GM12878 (cell line): Measurements from ENCODE around the gene OSBP. TPM values are rescaled to one million over a fixed set of nuclear protein-coding genes. Genes with fewer than 3 reads are reported as not detected.
A peak's percentile ranks its signal among the peaks of the same experiment; 100 is the strongest.

Source experiments
- BHLHE40 ChIP-seq, 2 experiments: fragments of 450-650 bp in 1 of 2; IDR thresholded peaks; 2 replicates each; pipeline ENCODE4 v1.6.1; 2011 to 2017; ENCODE audit warnings: low read depth in 2 of 2, borderline replicate concordance in 1 of 2, improper control_type of control experiment in 1 of 2, low read length in 1 of 2, mild to moderate bottlenecking in 1 of 2
- CBX3 ChIP-seq: fragments of 200-600 bp; sonication (generic); IDR thresholded peaks from 2 replicates; pipeline ENCODE4 v1.6.1; 2016; ENCODE audit warnings: low read depth, borderline replicate concordance
- CREM ChIP-seq: IDR thresholded peaks from 2 replicates; pipeline ENCODE4 v1.6.1; 2014; ENCODE audit warnings: antibody characterized with exemption, low read depth
- EGR1 ChIP-seq, 2 experiments: IDR thresholded peaks; 1 replicate in 1 of 2; 2 replicates in 1 of 2; pipeline ENCODE4 v1.6.1; 2011 to 2012; ENCODE audit warnings: low read depth in 2 of 2, low read length in 2 of 2, borderline replicate concordance in 1 of 2, mild to moderate bottlenecking in 1 of 2, moderate library complexity in 1 of 2
- FOS ChIP-seq: IDR thresholded peaks from 3 replicates; pipeline ENCODE4 v1.6.1; 2011; ENCODE audit warnings: borderline replicate concordance; ENCODE audit not compliant: insufficient read length; ENCODE audit errors: extremely low read depth
- IKZF1 ChIP-seq: fragments of 450-650 bp; conservative IDR thresholded peaks from 2 replicates; pipeline ENCODE4 v1.6.1; 2017; ENCODE audit warnings: antibody characterized with exemption, mild to moderate bottlenecking
- IKZF2 ChIP-seq, 2 experiments: fragments of 450-650 bp; IDR thresholded peaks; 2 replicates each; pipeline ENCODE4 v1.6.1; 2017; ENCODE audit warnings: mild to moderate bottlenecking in 2 of 2, moderate library complexity in 2 of 2
- KLF5 ChIP-seq: fragments of 450-650 bp; IDR thresholded peaks from 2 replicates; pipeline ENCODE4 v1.6.1; 2014; ENCODE audit warnings: mild to moderate bottlenecking; ENCODE audit not compliant: partially characterized antibody
- LARP7 ChIP-seq: fragments of 450-650 bp; IDR thresholded peaks from 2 replicates; pipeline ENCODE4 v1.6.1; 2017; ENCODE audit warnings: mild to moderate bottlenecking
- MTA2 ChIP-seq: fragments of 450-650 bp; IDR thresholded peaks from 2 replicates; pipeline ENCODE4 v1.6.1; 2016; ENCODE audit warnings: low read depth, mild to moderate bottlenecking, moderate library complexity
- MXI1 ChIP-seq: fragments of 150-350 bp; IDR thresholded peaks from 2 replicates; pipeline ENCODE4 v1.6.1; 2011; ENCODE audit warnings: low read depth, mild to moderate bottlenecking, inconsistent platforms, low read length, improper control_type of control experiment
- NFXL1 ChIP-seq: fragments of 450-650 bp; IDR thresholded peaks from 2 replicates; pipeline ENCODE4 v1.6.1; 2017; ENCODE audit warnings: antibody characterized with exemption, mild to moderate bottlenecking, borderline replicate concordance
- NR2F1 ChIP-seq: fragments of 450-650 bp; conservative IDR thresholded peaks from 2 replicates; pipeline ENCODE4 v1.6.1; 2017; ENCODE audit warnings: mild to moderate bottlenecking
- POLR2A ChIP-seq: IDR thresholded peaks from 2 replicates; pipeline ENCODE4 v1.6.1; 2011; ENCODE audit warnings: low read depth, mild to moderate bottlenecking, low read length
- POLR2AphosphoS5 ChIP-seq: IDR thresholded peaks from 2 replicates; pipeline ENCODE4 v1.6.1; 2011; ENCODE audit warnings: mild to moderate bottlenecking, low read length, inconsistent platforms
- RB1 ChIP-seq: fragments of 450-650 bp; formaldehyde crosslinking; IDR thresholded peaks from 2 replicates; pipeline ENCODE4 v1.6.1; 2017; ENCODE audit warnings: mild to moderate bottlenecking, borderline replicate concordance
- SPI1 ChIP-seq: IDR thresholded peaks from 2 replicates; pipeline ENCODE4 v1.6.1; 2011; ENCODE audit warnings: low read depth, mild to moderate bottlenecking, low read length, moderate library complexity, borderline replicate concordance; ENCODE audit not compliant: insufficient read depth
- STAT3 ChIP-seq: IDR thresholded peaks from 2 replicates; pipeline ENCODE4 v1.6.1; 2011; ENCODE audit warnings: low read depth, low read length, improper control_type of control experiment
- WRNIP1 ChIP-seq: IDR thresholded peaks from 2 replicates; pipeline ENCODE4 v1.6.1; 2011; ENCODE audit warnings: low read depth, low read length, improper control_type of control experiment, borderline replicate concordance
- ZNF384 ChIP-seq: IDR thresholded peaks from 2 replicates; pipeline ENCODE4 v1.6.1; 2012; ENCODE audit warnings: low read depth, mild to moderate bottlenecking, low read length, improper control_type of control experiment, borderline replicate concordance
- ZNF622 ChIP-seq: fragments of 450-650 bp; IDR thresholded peaks from 2 replicates; pipeline ENCODE4 v1.6.1; 2017; ENCODE audit warnings: mild to moderate bottlenecking, inconsistent platforms
- polyA plus RNA-seq, 11 experiments: library from polyadenylated mRNA; depleted of rRNA in 4 of 11; unstranded in 6 of 11; stranded (reverse) in 5 of 11; fragments of >200 nt; fragmentation: Nextera tagmentation in 4 of 11; fragmentation: Illumina TruSeq in 1 of 11; extraction: Ambion mirVana in 4 of 11; extraction: Trizol in 1 of 11; gene quantifications; 1 replicate in 1 of 11; 2 replicates in 10 of 11; pipeline versions ENCODE4 v1.2.1 to v1.2.3, GENCODE V29; 2011 to 2016; ENCODE audit warnings: inconsistent platforms in 2 of 11, missing spikeins in 2 of 11, low read depth in 1 of 11
- total RNA-seq, 4 experiments: library from RNA; depleted of rRNA in 3 of 4; stranded (reverse); fragments of >200 nt in 3 of 4; fragmentation: Illumina TruSeq in 1 of 4; extraction: Trizol in 1 of 4; gene quantifications; 2 replicates each; pipeline versions ENCODE4 v1.2.1 to v1.2.3, GENCODE V29; 2013 to 2021
- TF ChIP-seq, protein P1 (sequence below): fragments of 450-650 bp; IDR thresholded peaks from 2 replicates; pipeline ENCODE4 v1.6.1; 2017; ENCODE audit warnings: low read depth, mild to moderate bottlenecking, moderate library complexity
- TF ChIP-seq, protein P2 (sequence below): IDR thresholded peaks from 2 replicates; pipeline ENCODE4 v1.6.1; 2012; ENCODE audit warnings: low read depth, low read length, improper control_type of control experiment
- TF ChIP-seq, protein P3 (sequence below): IDR thresholded peaks from 2 replicates; pipeline ENCODE4 v1.6.1; 2012; ENCODE audit warnings: low read depth, low read length, improper control_type of control experiment
- TF ChIP-seq, protein P4 (sequence below): fragments of 450-650 bp; formaldehyde crosslinking; IDR thresholded peaks from 2 replicates; pipeline ENCODE4 v1.5.0; 2022; ENCODE audit warnings: mild to moderate bottlenecking, missing genetic modification characterization

OSBP gene
- total and polyA plus RNA-seq, 10 of the 15 experiments (the other 5 are each of a cell fraction or from before 2014, with no cell fraction given), result 5.9 to 41.2 (median 21.7) TPM

DNA sequence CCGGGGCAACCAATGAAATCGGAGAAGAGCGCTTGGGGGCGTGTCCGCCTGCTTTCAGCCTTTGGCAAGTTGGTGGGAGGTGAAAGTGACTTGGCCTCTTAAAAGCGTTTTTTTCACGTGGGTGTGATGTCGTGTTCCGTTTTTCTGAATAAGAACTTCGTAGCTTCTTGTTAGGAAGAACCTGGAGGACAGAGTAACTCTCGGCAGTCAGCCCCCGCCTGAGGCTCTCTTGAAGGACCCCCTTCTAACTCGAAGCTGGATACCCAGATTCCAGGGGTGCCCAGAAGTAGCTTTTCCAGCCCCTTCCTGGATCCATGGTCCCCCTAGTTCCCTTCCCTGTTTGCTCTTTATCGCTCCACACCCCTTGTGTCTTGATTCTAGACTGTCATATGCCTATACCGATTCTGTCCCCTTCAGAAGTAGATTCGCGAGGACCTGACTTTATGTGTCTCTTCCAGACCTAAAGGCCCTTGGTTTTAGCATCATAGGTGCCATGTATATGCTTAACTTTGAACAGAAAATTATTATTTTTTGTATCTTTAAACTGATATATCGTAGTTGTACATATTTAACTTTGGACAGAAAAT lies 915 bp upstream of the OSBP start (continued):
- TF ChIP-seq MTA2 (peak; percentile 41; the same call in 1 of the 2 replicates), IKZF1 (peak; percentile 28), FOS (no peak), SPI1 (peak; percentile 65; the same call in 1 of the 2 replicates), CBX3 (no peak), CREM (no peak), BHLHE40 (IDR thresholded peaks at IDR 0.05; ENCODE audit: borderline replicate concordance in 1 of 2, low read depth in 2 of 2, low read length in 1 of 2) (peak; percentile 42 to 48; a peak in 3 of 4 replicates), KLF5 (no peak), POLR2A (peak; percentile 61; the same call in 1 of the 2 replicates), RB1 (peak; percentile 34; the same call in 1 of the 2 replicates), MXI1 (peak; percentile 84; the same call in 1 of the 2 replicates), STAT3 (no peak), EGR1 (IDR thresholded peaks at IDR 0.05; ENCODE audit: borderline replicate concordance in 1 of 2, low read depth in 2 of 2, low read length in 2 of 2) (0 out of 3 replicates have a peak, but pooled peaks of 1 of the 2 experiments have one; percentile 42), IKZF2 (IDR thresholded peaks at IDR 0.05) (peak in 1 of 2 experiments; percentile 36; a peak in 2 of 4 replicates), WRNIP1 (no peak), NFXL1 (no peak), NR2F1 (peak; percentile 33; the same call in 1 of the 2 replicates), LARP7 (peak; percentile 36; the same call in 1 of the 2 replicates), POLR2AphosphoS5 (peak; percentile 91), ZNF622 (no peak), ZNF384 (peak; percentile 79)
- TF ChIP-seq, protein P1, sequence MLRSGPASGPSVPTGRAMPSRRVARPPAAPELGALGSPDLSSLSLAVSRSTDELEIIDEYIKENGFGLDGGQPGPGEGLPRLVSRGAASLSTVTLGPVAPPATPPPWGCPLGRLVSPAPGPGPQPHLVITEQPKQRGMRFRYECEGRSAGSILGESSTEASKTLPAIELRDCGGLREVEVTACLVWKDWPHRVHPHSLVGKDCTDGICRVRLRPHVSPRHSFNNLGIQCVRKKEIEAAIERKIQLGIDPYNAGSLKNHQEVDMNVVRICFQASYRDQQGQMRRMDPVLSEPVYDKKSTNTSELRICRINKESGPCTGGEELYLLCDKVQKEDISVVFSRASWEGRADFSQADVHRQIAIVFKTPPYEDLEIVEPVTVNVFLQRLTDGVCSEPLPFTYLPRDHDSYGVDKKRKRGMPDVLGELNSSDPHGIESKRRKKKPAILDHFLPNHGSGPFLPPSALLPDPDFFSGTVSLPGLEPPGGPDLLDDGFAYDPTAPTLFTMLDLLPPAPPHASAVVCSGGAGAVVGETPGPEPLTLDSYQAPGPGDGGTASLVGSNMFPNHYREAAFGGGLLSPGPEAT, result 0 out of 2 replicates have a peak, but pooled peaks have one; percentile 32
- TF ChIP-seq, protein P2, sequence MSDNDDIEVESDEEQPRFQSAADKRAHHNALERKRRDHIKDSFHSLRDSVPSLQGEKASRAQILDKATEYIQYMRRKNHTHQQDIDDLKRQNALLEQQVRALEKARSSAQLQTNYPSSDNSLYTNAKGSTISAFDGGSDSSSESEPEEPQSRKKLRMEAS, result peak; percentile 73; the same call in 1 of the 2 replicates
- TF ChIP-seq, protein P3, sequence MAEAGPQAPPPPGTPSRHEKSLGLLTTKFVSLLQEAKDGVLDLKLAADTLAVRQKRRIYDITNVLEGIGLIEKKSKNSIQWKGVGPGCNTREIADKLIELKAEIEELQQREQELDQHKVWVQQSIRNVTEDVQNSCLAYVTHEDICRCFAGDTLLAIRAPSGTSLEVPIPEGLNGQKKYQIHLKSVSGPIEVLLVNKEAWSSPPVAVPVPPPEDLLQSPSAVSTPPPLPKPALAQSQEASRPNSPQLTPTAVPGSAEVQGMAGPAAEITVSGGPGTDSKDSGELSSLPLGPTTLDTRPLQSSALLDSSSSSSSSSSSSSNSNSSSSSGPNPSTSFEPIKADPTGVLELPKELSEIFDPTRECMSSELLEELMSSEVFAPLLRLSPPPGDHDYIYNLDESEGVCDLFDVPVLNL, result 0 out of 2 replicates have a peak, but pooled peaks have one; percentile 21
- TF ChIP-seq, protein P4, sequence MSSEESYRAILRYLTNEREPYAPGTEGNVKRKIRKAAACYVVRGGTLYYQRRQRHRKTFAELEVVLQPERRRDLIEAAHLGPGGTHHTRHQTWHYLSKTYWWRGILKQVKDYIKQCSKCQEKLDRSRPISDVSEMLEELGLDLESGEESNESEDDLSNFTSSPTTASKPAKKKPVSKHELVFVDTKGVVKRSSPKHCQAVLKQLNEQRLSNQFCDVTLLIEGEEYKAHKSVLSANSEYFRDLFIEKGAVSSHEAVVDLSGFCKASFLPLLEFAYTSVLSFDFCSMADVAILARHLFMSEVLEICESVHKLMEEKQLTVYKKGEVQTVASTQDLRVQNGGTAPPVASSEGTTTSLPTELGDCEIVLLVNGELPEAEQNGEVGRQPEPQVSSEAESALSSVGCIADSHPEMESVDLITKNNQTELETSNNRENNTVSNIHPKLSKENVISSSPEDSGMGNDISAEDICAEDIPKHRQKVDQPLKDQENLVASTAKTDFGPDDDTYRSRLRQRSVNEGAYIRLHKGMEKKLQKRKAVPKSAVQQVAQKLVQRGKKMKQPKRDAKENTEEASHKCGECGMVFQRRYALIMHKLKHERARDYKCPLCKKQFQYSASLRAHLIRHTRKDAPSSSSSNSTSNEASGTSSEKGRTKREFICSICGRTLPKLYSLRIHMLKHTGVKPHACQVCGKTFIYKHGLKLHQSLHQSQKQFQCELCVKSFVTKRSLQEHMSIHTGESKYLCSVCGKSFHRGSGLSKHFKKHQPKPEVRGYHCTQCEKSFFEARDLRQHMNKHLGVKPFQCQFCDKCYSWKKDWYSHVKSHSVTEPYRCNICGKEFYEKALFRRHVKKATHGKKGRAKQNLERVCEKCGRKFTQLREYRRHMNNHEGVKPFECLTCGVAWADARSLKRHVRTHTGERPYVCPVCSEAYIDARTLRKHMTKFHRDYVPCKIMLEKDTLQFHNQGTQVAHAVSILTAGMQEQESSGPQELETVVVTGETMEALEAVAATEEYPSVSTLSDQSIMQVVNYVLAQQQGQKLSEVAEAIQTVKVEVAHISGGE, result no peak
